ENCODE results near the gene ACTA2. TPM values are rescaled to one million over a fixed set of nuclear protein-coding genes. Genes with fewer than 3 reads are reported as not detected.

The ACTA2 gene
- 247 and 257 TPM in 2 replicates for total RNA-seq

GRCh38 chr10:88952647-88953111 lies at the start of gene ACTA2:
Gene ACTA2 (minus strand): TSS chr10:88952773. CDS start chr10:88948930, 3,843 bp downstream.

GRCh38 chr10:88990384-88991160 lies 38.0 kb upstream of the ACTA2 start, which contains the start of gene FAS:
Gene FAS (plus strand): TSS chr10:88990798. CDS start chr10:88990877, 79 bp downstream.

Other genes starting within 250 kb of the ACTA2 start
- gene LIPK, start 246.5 kb downstream of the ACTA2 start, total RNA-seq: not detected in 2 replicates
- gene LIPN, start 192.8 kb downstream of the ACTA2 start, total RNA-seq: not detected in 2 replicates
- gene LIPM, start 150.0 kb downstream of the ACTA2 start, total RNA-seq: not detected in 2 replicates
- 0.39 and 0.44 TPM in 2 replicates for gene ANKRD22, start 100.9 kb downstream of the ACTA2 start, total RNA-seq
- 18.0 and 29.6 TPM in 2 replicates for gene STAMBPL1, start 72.5 kb downstream of the ACTA2 start, total RNA-seq
- gene FAS, start 38.0 kb upstream of the ACTA2 start, total RNA-seq: 28.1 and 46.1 TPM in 2 replicates

Data from cardiac ventricle fibroblast (primary cell).